Adipocyte (in vitro differentiated cells): Measurements from ENCODE around the gene MOGAT3.
"Not testable (repeated sequence)": the region's sequence is repeated elsewhere in the genome, so short reads cannot be mapped to it uniquely, and the experiment has no call there.

Experiments used
- DNase-seq: peaks from one replicate; pipeline ENCODE4 v3.0.0-alpha.2; 2015; ENCODE audit warnings: low read depth
- H3K27me3 ChIP-seq: replicated peaks from 2 replicates; pipeline ENCODE4 v1.7.0; 2013; ENCODE audit warnings: mild to moderate bottlenecking, low read length, moderate library complexity; ENCODE audit not compliant: control insufficient read depth, insufficient read depth
- H3K36me3 ChIP-seq: 2 replicates; pipeline ENCODE4 v1.7.0; 2013; ENCODE audit warnings: low read length, mild to moderate bottlenecking, moderate library complexity; ENCODE audit not compliant: control insufficient read depth, insufficient read depth, severe bottlenecking
- H3K4me1 ChIP-seq: 2 replicates; pipeline ENCODE4 v1.7.0; 2013; ENCODE audit warnings: mild to moderate bottlenecking, low read length, moderate library complexity; ENCODE audit not compliant: control insufficient read depth, insufficient read depth
- H3K4me3 ChIP-seq: 2 replicates; pipeline ENCODE4 v1.7.0; 2013; ENCODE audit warnings: mild to moderate bottlenecking, low read length, moderate library complexity
- H3K9ac ChIP-seq: 2 replicates; pipeline ENCODE4 v1.7.0; 2013; ENCODE audit warnings: mild to moderate bottlenecking, low read length, moderate library complexity
- H3K9me3 ChIP-seq: 2 replicates; pipeline ENCODE4 v1.7.0; 2013; ENCODE audit warnings: mild to moderate bottlenecking, low read length, moderate library complexity; ENCODE audit not compliant: control insufficient read depth

Gene MOGAT3

GRCh38 chr7:101200504-101200861 is 353 bp downstream of the MOGAT3 start:
- Histone ChIP-seq H3K4me1 (peaks cover 3% of the 10 kb centered on the region), H3K36me3 (no peaks in the 10 kb centered on the region), H3K9ac (no peak overlapping the region), H3K9me3 (no peaks in the 10 kb centered on the region), H3K27me3 (peaks cover 27% of the 10 kb centered on the region), H3K4me3 (no peak overlapping the region)
- DNase-seq, result no peak

- H3K9ac ChIP-seq, H3K4me1 ChIP-seq, H3K9me3 ChIP-seq, DNase-seq, H3K36me3 ChIP-seq, H3K4me3 ChIP-seq: not testable (repeated sequence)
- peaks cover 30% of the 10 kb centered on the region for H3K27me3 ChIP-seq
Measured at GRCh38 chr7:101199522-101199921, 1.3 kb downstream of the MOGAT3 start.

- no peaks in the 10 kb centered on the region for H3K9me3 ChIP-seq
- peaks cover 30% of the 10 kb centered on the region for H3K27me3 ChIP-seq
- no peaks in the 10 kb centered on the region for H3K36me3 ChIP-seq
- no peak overlapping the region for H3K4me3 ChIP-seq
- DNase-seq, result no peak
- peaks cover 3% of the 10 kb centered on the region for H3K4me1 ChIP-seq
- H3K9ac ChIP-seq, result no peak overlapping the region
Measured at GRCh38 chr7:101198476-101198875, 2.4 kb downstream of the MOGAT3 start.

GRCh38 chr7:101197991-101198390 is 2.8 kb downstream of the MOGAT3 start:
- Histone ChIP-seq H3K9me3 (no peaks in the 10 kb centered on the region), H3K4me1 (peaks cover 3% of the 10 kb centered on the region), H3K4me3 (no peak overlapping the region), H3K36me3 (no peaks in the 10 kb centered on the region), H3K9ac (no peak overlapping the region), H3K27me3 (peaks cover 30% of the 10 kb centered on the region)
- no peak for DNase-seq

GRCh38 chr7:101195884-101196283 is 5.0 kb downstream of the MOGAT3 start:
- Histone ChIP-seq H3K4me1 (no peaks in the 10 kb centered on the region), H3K4me3 (no peak overlapping the region), H3K9me3 (no peaks in the 10 kb centered on the region), H3K36me3 (no peaks in the 10 kb centered on the region), H3K9ac (no peak overlapping the region), H3K27me3 (peaks cover 25% of the 10 kb centered on the region)
- no peak for DNase-seq

GRCh38 chr7:101189109-101189508 is 11.7 kb downstream of the MOGAT3 start:
- peaks cover 13% of the 10 kb centered on the region for H3K27me3 ChIP-seq
- no peak overlapping the region for H3K9ac ChIP-seq
- H3K36me3 ChIP-seq, result no peaks in the 10 kb centered on the region
- no peaks in the 10 kb centered on the region for H3K9me3 ChIP-seq
- no peak for DNase-seq
- H3K4me1 ChIP-seq, result no peaks in the 10 kb centered on the region
- no peak overlapping the region for H3K4me3 ChIP-seq

- H3K4me3 ChIP-seq, result no peak overlapping the region
- H3K9me3 ChIP-seq, result no peaks in the 10 kb centered on the region
- H3K27me3 ChIP-seq, result peaks cover 13% of the 10 kb centered on the region
- DNase-seq, result no peak
- no peak overlapping the region for H3K9ac ChIP-seq
- H3K4me1 ChIP-seq, result no peaks in the 10 kb centered on the region
- H3K36me3 ChIP-seq, result no peaks in the 10 kb centered on the region
Measured at GRCh38 chr7:101186844-101187428, 13.9 kb downstream of the MOGAT3 start.

- Histone ChIP-seq H3K27me3 (peaks cover 11% of the 10 kb centered on the region), H3K9me3 (no peaks in the 10 kb centered on the region), H3K4me1 (no peaks in the 10 kb centered on the region), H3K36me3 (no peaks in the 10 kb centered on the region), H3K4me3 (no peak overlapping the region), H3K9ac (no peak overlapping the region)
- DNase-seq, result no peak
Measured at GRCh38 chr7:101186194-101186593, 14.6 kb downstream of the MOGAT3 start.

GRCh38 chr7:101185258-101185839 is 15.5 kb downstream of the MOGAT3 start:
- H3K27me3 ChIP-seq, result peaks cover 13% of the 10 kb centered on the region
- H3K9me3 ChIP-seq, result no peaks in the 10 kb centered on the region
- H3K4me3 ChIP-seq, result no peak overlapping the region
- no peak overlapping the region for H3K9ac ChIP-seq
- H3K4me1 ChIP-seq, result no peaks in the 10 kb centered on the region
- DNase-seq, result peak; percentile 34
- no peaks in the 10 kb centered on the region for H3K36me3 ChIP-seq

- no peaks in the 10 kb centered on the region for H3K36me3 ChIP-seq
- H3K4me3 ChIP-seq, result no peak within 1 kb of the TSS
- no peak for DNase-seq
- H3K27me3 ChIP-seq, result peaks cover 42% of the 10 kb centered on the region
- H3K4me1 ChIP-seq, result no peaks in the 10 kb centered on the region
- H3K9me3 ChIP-seq, result no peaks in the 10 kb centered on the region
- H3K9ac ChIP-seq, result no peak within 1 kb of the TSS
Measured at GRCh38 chr7:101180130-101180755, 20.6 kb downstream of the MOGAT3 start, which contains the start of gene NAT16. TSS of gene NAT16 (minus strand) at chr7:101180293. CDS start at chr7:101174807, 5,486 bp downstream.

- H3K4me1 ChIP-seq, result no peaks in the 10 kb centered on the region
- no peaks in the 10 kb centered on the region for H3K9me3 ChIP-seq
- no peak overlapping the region for H3K4me3 ChIP-seq
- DNase-seq, result no peak
- peaks cover 46% of the 10 kb centered on the region for H3K27me3 ChIP-seq
- H3K36me3 ChIP-seq, result no peaks in the 10 kb centered on the region
- no peak overlapping the region for H3K9ac ChIP-seq
Measured at GRCh38 chr7:101179713-101180112, 21.1 kb downstream of the MOGAT3 start.
